Gastrocnemius medialis (tissue), 4 donors: ENCODE data around the gene BCAN. TPM values are rescaled to one million over a fixed set of nuclear protein-coding genes. Genes with fewer than 3 reads are reported as not detected.

Source experiments
- ATAC-seq, 2 donors: fragments of 150-250 bp; one replicate each; pipeline ENCODE4 v1.9.1; 2016
- DNase-seq, 2 donors: peaks; one replicate each; pipeline ENCODE4 v3.0.0-alpha.2; 2019
- H3K27ac ChIP-seq, 4 donors: fragments of 200-600 bp; sonication (generic); 1 replicate in 1 of 4; 2 replicates in 3 of 4; pipeline ENCODE4 v1.5.1; 2016 to 2018; ENCODE audit warnings: mild to moderate bottlenecking in 2 of 4, moderate library complexity in 1 of 4
- H3K27me3 ChIP-seq, 3 donors: fragments of 200-600 bp; sonication (generic) in 2 of 3; 1 replicate in 1 of 3; 2 replicates in 2 of 3; pipeline versions ENCODE4 v1.5.1 to v1.6.0; 2016 to 2019; ENCODE audit warnings: mild to moderate bottlenecking in 1 of 3, moderate library complexity in 1 of 3
- H3K36me3 ChIP-seq, 2 donors: fragments of 200-600 bp; sonication (generic) in 1 of 2; one replicate each; pipeline ENCODE4 v1.5.1; 2017 to 2018
- H3K4me1 ChIP-seq, 2 donors: fragments of 200-600 bp; sonication (generic) in 1 of 2; one replicate each; pipeline ENCODE4 v1.5.1; 2016 to 2017; ENCODE audit warnings: mild to moderate bottlenecking in 2 of 2
- H3K4me3 ChIP-seq, 4 donors: fragments of 200-600 bp; sonication (generic) in 3 of 4; 1 replicate in 1 of 4; 2 replicates in 3 of 4; pipeline ENCODE4 v1.5.1; 2016 to 2019; ENCODE audit warnings: mild to moderate bottlenecking in 2 of 4
- H3K9me3 ChIP-seq, 3 donors: fragments of 200-600 bp; sonication (generic) in 2 of 3; 1 replicate in 1 of 3; 2 replicates in 2 of 3; pipeline ENCODE4 v1.5.1; 2016 to 2019
- CTCF ChIP-seq, 5 experiments: fragments of 450-650 bp in 3 of 5; fragments of 200-600 bp in 2 of 5; sonication (generic) in 2 of 5; IDR thresholded peaks in 4 of 5; conservative IDR thresholded peaks in 1 of 5; 1 replicate in 4 of 5; 2 replicates in 1 of 5; pipeline ENCODE4 v1.5.1; 2016 to 2019; ENCODE audit warnings: antibody characterized with exemption in 5 of 5, mild to moderate bottlenecking in 3 of 5, moderate library complexity in 3 of 5
- POLR2A ChIP-seq, 2 donors: fragments of 450-650 bp; IDR thresholded peaks; one replicate each; pipeline ENCODE4 v1.6.1; 2017; ENCODE audit warnings: antibody characterized with exemption in 2 of 2, mild to moderate bottlenecking in 2 of 2, moderate library complexity in 2 of 2
- in situ Hi-C, 4 donors: fragments of 200-750 bp; cut with MboI; loops; one replicate each; pipeline versions ENCODE4 v1.15.0 to v1.8.0; 2017; ENCODE audit warnings: low sequenced_read_pairs in 4 of 4
- intact Hi-C: fragments of 100-400 bp; cut with DNase I; formaldehyde crosslinking; loops from one replicate; pipeline ENCODE4 v1.15.1; 2023; ENCODE audit warnings: low total_unique reads
- total RNA-seq, 4 donors: library from RNA; depleted of rRNA; stranded (reverse); fragments of >200 nt; gene quantifications; one replicate each; pipeline versions ENCODE4 v1.1.0 to v1.2.3, GENCODE V29; 2016

Gene BCAN
- total RNA-seq, 4 donors from 2014 or later = 0.26 to 0.29 TPM; not detected in 2

- H3K4me3 ChIP-seq = no peak overlapping the region
These were observed 59.0 kb downstream of the BCAN start for GRCh38 chr1:156700736-156701531.

GRCh38 chr1:156703336-156703735, 61.4 kb downstream of the BCAN start:
- Histone ChIP-seq H3K9me3 (no peaks in the 10 kb centered on the region), H3K36me3 (no peaks in the 10 kb centered on the region), H3K4me3 (no peak overlapping the region), H3K4me1 (peaks cover 28% of the 10 kb centered on the region in 2 donors), H3K27me3 (peaks cover 38 to 48% (median 40%) of the 10 kb centered on the region in 3 donors), H3K27ac (no peak overlapping the region)
- intact Hi-C loops (no loop called here), in situ Hi-C loops (loop anchor here in 1 of 4 donors (25.0 kb wide), 1 partner anchor 159 kb away; the partner anchor contains the start of genes INSRR and NTRK1)
- no peak for ATAC-seq
- TF ChIP-seq CTCF (IDR thresholded peaks at IDR 0.05 in 4 of 5, conservative IDR thresholded peaks at IDR 0.05 in 1 of 5) (no peak), POLR2A (IDR thresholded peaks at IDR 0.05) (no peak)
- no peak for DNase-seq

More at GRCh38 chr1:156700736-156701531, 59.0 kb downstream of the BCAN start:
- Histone ChIP-seq H3K27me3 (peaks cover 34 to 44% (median 38%) of the 10 kb centered on the region in 3 donors), H3K36me3 (no peaks in the 10 kb centered on the region), H3K4me1 (peaks cover 18 to 21% of the 10 kb centered on the region in 2 donors), H3K27ac (no peak overlapping the region), H3K9me3 (no peaks in the 10 kb centered on the region)
- TF ChIP-seq CTCF (IDR thresholded peaks at IDR 0.05 in 4 of 5, conservative IDR thresholded peaks at IDR 0.05 in 1 of 5) = no peak
- TF ChIP-seq POLR2A (IDR thresholded peaks at IDR 0.05) = no peak
- in situ Hi-C loops (loop anchor here in 1 of 4 donors (25.0 kb wide), 1 partner anchor 161 kb away; the partner anchor contains the start of genes INSRR and NTRK1), intact Hi-C loops (no loop called here)
- ATAC-seq = no peak
- no peak for DNase-seq

- Histone ChIP-seq H3K4me3 (no peak overlapping the region), H3K27me3 (peaks cover 38 to 48% (median 40%) of the 10 kb centered on the region in 3 donors), H3K4me1 (peaks cover 28% of the 10 kb centered on the region in 2 donors)
These were observed 61.8 kb downstream of the BCAN start for GRCh38 chr1:156703741-156704140.

GRCh38 chr1:156704166-156704711, 62.3 kb downstream of the BCAN start:
- H3K36me3 ChIP-seq = no peaks in the 10 kb centered on the region
- peak overlapping the region in 1 of 4 donors; percentile 2 for H3K27ac ChIP-seq
- peaks cover 28% of the 10 kb centered on the region in 2 donors for H3K4me1 ChIP-seq
- DNase-seq (no peak), ATAC-seq (no peak)
- no peaks in the 10 kb centered on the region for H3K9me3 ChIP-seq
- in situ Hi-C loops = loop anchor here in 1 of 4 donors (25.0 kb wide), 1 partner anchor 158 kb away; the partner anchor contains the start of genes INSRR and NTRK1
- intact Hi-C loops = no loop called here
- H3K27me3 ChIP-seq = peaks cover 38 to 48% (median 40%) of the 10 kb centered on the region in 3 donors
- TF ChIP-seq CTCF (IDR thresholded peaks at IDR 0.05 in 4 of 5, conservative IDR thresholded peaks at IDR 0.05 in 1 of 5) (no peak), POLR2A (IDR thresholded peaks at IDR 0.05) (no peak)
- H3K4me3 ChIP-seq = peak overlapping the region in 2 of 4 donors; percentile 44 to 69

More at GRCh38 chr1:156703741-156704140, 61.8 kb downstream of the BCAN start:
- TF ChIP-seq POLR2A (IDR thresholded peaks at IDR 0.05) (no peak), CTCF (IDR thresholded peaks at IDR 0.05 in 4 of 5, conservative IDR thresholded peaks at IDR 0.05 in 1 of 5) (no peak)
- intact Hi-C loops = no loop called here
- no peak for DNase-seq
- H3K36me3 ChIP-seq = no peaks in the 10 kb centered on the region
- no peak for ATAC-seq
- in situ Hi-C loops = loop anchor here in 1 of 4 donors (25.0 kb wide), 1 partner anchor 159 kb away; the partner anchor contains the start of genes INSRR and NTRK1
- H3K27ac ChIP-seq = no peak overlapping the region
- H3K9me3 ChIP-seq = no peaks in the 10 kb centered on the region
